A172 (cell line): ENCODE results near the gene HSD11B1. TPM values are rescaled to one million over a fixed set of nuclear protein-coding genes. Genes with fewer than 3 reads are reported as not detected.
"Not testable (repeated sequence)": the region's sequence is repeated elsewhere in the genome, so short reads cannot be mapped to it uniquely, and the experiment has no call there.

ENCODE experiments used
- DNase-seq: peaks from one replicate; pipeline ENCODE4 v3.0.0-alpha.2; 2015; ENCODE audit warnings: low spot score
- total RNA-seq: library from RNA; depleted of rRNA; stranded (reverse); fragments of >200 nt; shearing (Covaris generic); gene quantifications from 2 replicates; pipeline ENCODE4 v1.2.3, GENCODE V29; 2014

Gene HSD11B1
- total RNA-seq, 1 experiment from 2014 or later, result 0.69 TPM

GRCh38 chr1:209691237-209691636 is 13.4 kb upstream of the HSD11B1 start:
- no peak for DNase-seq

GRCh38 chr1:209692296-209692695 is 12.3 kb upstream of the HSD11B1 start:
- DNase-seq, result no peak

- peak; percentile 81 for DNase-seq
Measured at GRCh38 chr1:209692745-209693504, 11.7 kb upstream of the HSD11B1 start.

- no peak for DNase-seq
Measured at GRCh38 chr1:209696673-209697072, 8.0 kb upstream of the HSD11B1 start.

- DNase-seq, result no peak
Measured at GRCh38 chr1:209697126-209697525, 7.5 kb upstream of the HSD11B1 start.

GRCh38 chr1:209700686-209701085 is 4.0 kb upstream of the HSD11B1 start:
- DNase-seq, result not testable (repeated sequence)

- no peak for DNase-seq
Measured at GRCh38 chr1:209702832-209703231, 1.8 kb upstream of the HSD11B1 start.

- DNase-seq, result no peak
Measured at GRCh38 chr1:209703834-209704504, 677 bp upstream of the HSD11B1 start.

- no peak for DNase-seq
Measured at GRCh38 chr1:209705033-209705598, 470 bp downstream of the HSD11B1 start.

GRCh38 chr1:209706622-209707021 is 2.0 kb downstream of the HSD11B1 start:
- DNase-seq, result no peak

- DNase-seq, result no peak
Measured at GRCh38 chr1:209707308-209707707, 2.7 kb downstream of the HSD11B1 start.

GRCh38 chr1:209708297-209708696 is 3.7 kb downstream of the HSD11B1 start:
- DNase-seq, result no peak

- DNase-seq, result no peak
Measured at GRCh38 chr1:209710093-209710492, 5.4 kb downstream of the HSD11B1 start.

GRCh38 chr1:209710847-209711246 is 6.2 kb downstream of the HSD11B1 start:
- no peak for DNase-seq

- no peak for DNase-seq
Measured at GRCh38 chr1:209714338-209714737, 9.7 kb downstream of the HSD11B1 start.

- DNase-seq, result no peak
Measured at GRCh38 chr1:209715314-209715713, 10.7 kb downstream of the HSD11B1 start.

- no peak for DNase-seq
Measured at GRCh38 chr1:209717818-209718217, 13.2 kb downstream of the HSD11B1 start.

- no peak for DNase-seq
Measured at GRCh38 chr1:209720326-209720725, 15.7 kb downstream of the HSD11B1 start.

- no peak for DNase-seq
Measured at GRCh38 chr1:209720826-209721225, 16.2 kb downstream of the HSD11B1 start.

- no peak for DNase-seq
Measured at GRCh38 chr1:209721323-209721722, 16.7 kb downstream of the HSD11B1 start.

- DNase-seq, result no peak
Measured at GRCh38 chr1:209723265-209723664, 18.6 kb downstream of the HSD11B1 start.

- no peak for DNase-seq
Measured at GRCh38 chr1:209723756-209724693, 19.4 kb downstream of the HSD11B1 start.
